HG02884 (cell line): Measurements from ENCODE around the gene GTF2A2.

Experiments used
- ATAC-seq: cut with Tn5 transposase; IDR thresholded peaks from one replicate; pipeline ENCODE4 v1.9.1; 2021; ENCODE audit warnings: mild to moderate bottlenecking, moderate library complexity; ENCODE audit not compliant: unreplicated experiment

GTF2A2 gene

GRCh38 chr15:59609730-59610712, 47.3 kb downstream of the GTF2A2 start:
- no peak for ATAC-seq

GRCh38 chr15:59605994-59606393, 51.3 kb downstream of the GTF2A2 start:
- no peak for ATAC-seq

GRCh38 chr15:59598461-59598860, 58.9 kb downstream of the GTF2A2 start:
- ATAC-seq, result no peak

GRCh38 chr15:59596640-59597039, 60.7 kb downstream of the GTF2A2 start:
- no peak for ATAC-seq

GRCh38 chr15:59595434-59595915, 61.8 kb downstream of the GTF2A2 start:
- ATAC-seq, result no peak

GRCh38 chr15:59594991-59595390, 62.3 kb downstream of the GTF2A2 start:
- ATAC-seq, result no peak

- ATAC-seq, result no peak
These were observed 62.8 kb downstream of the GTF2A2 start for GRCh38 chr15:59594493-59594942.

- no peak for ATAC-seq
These were observed 66.0 kb downstream of the GTF2A2 start for GRCh38 chr15:59591356-59591755.

- ATAC-seq, result no peak
These were observed 67.3 kb downstream of the GTF2A2 start for GRCh38 chr15:59590027-59590426.
